Esophagus muscularis mucosa (tissue), 4 donors: ENCODE results near the gene ABHD12. TPM values are rescaled to one million over a fixed set of nuclear protein-coding genes. Genes with fewer than 3 reads are reported as not detected.

Source experiments
- DNase-seq: peaks from one replicate; pipeline ENCODE4 v3.0.0-alpha.2; 2017; ENCODE audit errors: extremely low spot score
- H3K27ac ChIP-seq, 4 donors: fragments of 200-600 bp; sonication (generic); replicated peaks in 1 of 4; 1 replicate in 3 of 4; 2 replicates in 1 of 4; pipeline ENCODE4 v1.5.1; 2016 to 2019; ENCODE audit warnings: mild to moderate bottlenecking in 1 of 4
- H3K27me3 ChIP-seq, 4 donors: fragments of 200-600 bp; sonication (generic); one replicate each; pipeline versions ENCODE4 v1.5.1 to v1.6.0; 2016 to 2019
- H3K36me3 ChIP-seq, 4 donors: fragments of 200-600 bp; sonication (generic); one replicate each; pipeline ENCODE4 v1.5.1; 2016 to 2019
- H3K4me1 ChIP-seq, 4 donors: fragments of 200-600 bp; sonication (generic); one replicate each; pipeline ENCODE4 v1.5.1; 2016 to 2019
- H3K4me3 ChIP-seq, 4 donors: fragments of 200-600 bp; sonication (generic); 1 replicate in 2 of 4; 2 replicates in 2 of 4; pipeline ENCODE4 v1.5.1; 2016 to 2019; ENCODE audit warnings: mild to moderate bottlenecking in 4 of 4, moderate library complexity in 1 of 4
- H3K9me3 ChIP-seq, 4 donors: fragments of 200-600 bp; sonication (generic); 1 replicate in 3 of 4; 2 replicates in 1 of 4; pipeline ENCODE4 v1.5.1; 2016 to 2019
- CTCF ChIP-seq, 3 experiments: fragments of 200-600 bp in 2 of 3; fragments of 450-650 bp in 1 of 3; sonication (generic) in 2 of 3; IDR thresholded peaks; one replicate each; pipeline ENCODE4 v1.5.1; 2017 to 2019; ENCODE audit warnings: antibody characterized with exemption in 3 of 3, mild to moderate bottlenecking in 2 of 3, moderate library complexity in 1 of 3
- EP300 ChIP-seq: sonication (generic); formaldehyde crosslinking; IDR thresholded peaks from one replicate; pipeline ENCODE4 v1.6.1; 2017; ENCODE audit warnings: antibody characterized with exemption
- POLR2A ChIP-seq: fragments of 450-650 bp; IDR thresholded peaks from one replicate; pipeline ENCODE4 v1.6.1; 2017; ENCODE audit warnings: antibody characterized with exemption, moderate library complexity, mild to moderate bottlenecking, low read depth
- POLR2AphosphoS5 ChIP-seq, 2 donors: sonication (generic); formaldehyde crosslinking; IDR thresholded peaks; one replicate each; pipeline ENCODE4 v1.6.1; 2017; ENCODE audit warnings: antibody characterized with exemption in 2 of 2
- whole genome bisulfite sequencing: methylation state at CpG from one replicate; pipeline ENCODE4 v1.1.5; 2018; 5-methylcytosine and 5-hydroxymethylcytosine counted together
- intact Hi-C: fragments of 100-400 bp; cut with DNase I; formaldehyde crosslinking; loops from one replicate; pipeline ENCODE4 v1.15.1; 2023
- total RNA-seq, 4 donors: library from RNA; depleted of rRNA; stranded (reverse); fragments of >200 nt; gene quantifications; one replicate each; pipeline versions ENCODE4 v1.1.0 to v1.2.1, GENCODE V29; 2016

Gene ABHD12
- total RNA-seq, 4 donors from 2014 or later = 27.0 to 41.6 (median 35.4) TPM

- Histone ChIP-seq H3K27me3 (no peaks in the 10 kb centered on the region), H3K36me3 (peaks cover 6 to 22% (median 14%) of the 10 kb centered on the region in 4 donors), H3K9me3 (no peaks in the 10 kb centered on the region), H3K4me1 (peaks cover 84 to 99% (median 97%) of the 10 kb centered on the region in 4 donors), H3K4me3 (no peak overlapping the region), H3K27ac (peak overlapping the region in 3 of 4 donors; percentile 96 to 99 (median 98))
- 50% methylated on average over 5 of the region's 5 CpGs for WGBS
- DNase-seq = no peak
- intact Hi-C loops = no loop called here
- TF ChIP-seq POLR2AphosphoS5 (IDR thresholded peaks at IDR 0.05) (no peak), EP300 (no peak), POLR2A (no peak), CTCF (IDR thresholded peaks at IDR 0.05) (no peak)
Measured at GRCh38 chr20:25254571-25254970, 136.1 kb downstream of the ABHD12 start.

GRCh38 chr20:25253606-25254275, 136.9 kb downstream of the ABHD12 start:
- 70% methylated on average over 11 of the region's 11 CpGs for WGBS
- no peaks in the 10 kb centered on the region for H3K9me3 ChIP-seq
- no peak for DNase-seq
- intact Hi-C loops = no loop called here
- peaks cover 88 to 100% (median 93%) of the 10 kb centered on the region in 4 donors for H3K4me1 ChIP-seq
- no peak overlapping the region for H3K4me3 ChIP-seq
- no peak for TF ChIP-seq POLR2AphosphoS5 (IDR thresholded peaks at IDR 0.05)
- no peak for TF ChIP-seq EP300
- no peak for TF ChIP-seq CTCF (IDR thresholded peaks at IDR 0.05)
- no peak for TF ChIP-seq POLR2A
- H3K36me3 ChIP-seq = peaks cover 0 to 15% (median 6%) of the 10 kb centered on the region in 4 donors
- H3K27ac ChIP-seq = peak overlapping the region; percentile 96 to 99 (median 98)
- no peaks in the 10 kb centered on the region for H3K27me3 ChIP-seq

- H3K27ac ChIP-seq = peak overlapping the region; percentile 96 to 99 (median 98)
- 72% methylated on average over 6 of the region's 6 CpGs for WGBS
Measured at GRCh38 chr20:25252686-25253421, 137.8 kb downstream of the ABHD12 start.

GRCh38 chr20:25252230-25252651, 138.4 kb downstream of the ABHD12 start:
- peaks cover 0 to 15% (median 5%) of the 10 kb centered on the region in 4 donors for H3K36me3 ChIP-seq
- peaks cover 73 to 90% (median 81%) of the 10 kb centered on the region in 4 donors for H3K4me1 ChIP-seq
- peak overlapping the region; percentile 27 to 98 (median 96) for H3K4me3 ChIP-seq
- 66% methylated on average over 6 of the region's 6 CpGs for WGBS
- peak overlapping the region; percentile 96 to 99 (median 98) for H3K27ac ChIP-seq
- no peak for DNase-seq
- H3K9me3 ChIP-seq = no peaks in the 10 kb centered on the region
- intact Hi-C loops = no loop called here
- H3K27me3 ChIP-seq = no peaks in the 10 kb centered on the region
- TF ChIP-seq EP300 = no peak

More at GRCh38 chr20:25252686-25253421, 137.8 kb downstream of the ABHD12 start:
- H3K27me3 ChIP-seq = no peaks in the 10 kb centered on the region
- peak overlapping the region in 1 of 4 donors; percentile 96 for H3K4me3 ChIP-seq
- DNase-seq = no peak
- TF ChIP-seq CTCF (IDR thresholded peaks at IDR 0.05) = no peak
- peak in 1 of 2 donors; percentile 10 for TF ChIP-seq POLR2AphosphoS5 (IDR thresholded peaks at IDR 0.05)
- no peak for TF ChIP-seq POLR2A
- TF ChIP-seq EP300 = no peak
- H3K9me3 ChIP-seq = no peaks in the 10 kb centered on the region
- intact Hi-C loops = no loop called here
- peaks cover 0 to 15% (median 5%) of the 10 kb centered on the region in 4 donors for H3K36me3 ChIP-seq
- H3K4me1 ChIP-seq = peaks cover 79 to 92% (median 84%) of the 10 kb centered on the region in 4 donors

GRCh38 chr20:25251558-25251957, 139.1 kb downstream of the ABHD12 start:
- WGBS = 48% methylated on average over 4 of the region's 4 CpGs
- DNase-seq = no peak
- TF ChIP-seq POLR2AphosphoS5 (IDR thresholded peaks at IDR 0.05) (no peak), CTCF (IDR thresholded peaks at IDR 0.05) (no peak), POLR2A (no peak), EP300 (no peak)
- Histone ChIP-seq H3K36me3 (peaks cover 0 to 15% (median 5%) of the 10 kb centered on the region in 4 donors), H3K27ac (peak overlapping the region; percentile 96 to 99 (median 98)), H3K4me1 (peaks cover 73 to 90% (median 81%) of the 10 kb centered on the region in 4 donors), H3K27me3 (no peaks in the 10 kb centered on the region), H3K4me3 (peak overlapping the region; percentile 95 to 98 (median 96)), H3K9me3 (no peaks in the 10 kb centered on the region)
- intact Hi-C loops = no loop called here
